H54 (cell line): ENCODE results near the gene KPNA3.
"Not testable (repeated sequence)": the region's sequence is repeated elsewhere in the genome, so short reads cannot be mapped to it uniquely, and the experiment has no call there.

Experiments
- DNase-seq: peaks from one replicate; pipeline ENCODE4 v3.0.0; 2011; ENCODE audit warnings: low spot score, mixed read lengths; ENCODE audit not compliant: insufficient read length
- FAIRE-seq: peaks from 3 replicates; lab custom pipeline; 2011; peaks lifted over from hg19 to GRCh38; lab: Jason Lieb, UNC
- POLR2A ChIP-seq: IDR thresholded peaks from 2 replicates; pipeline ENCODE4 v1.6.1; 2011; ENCODE audit warnings: low read depth, mild to moderate bottlenecking, low read length

Gene KPNA3

GRCh38 chr13:49814551-49815270 lies 22.2 kb upstream of the KPNA3 start:
- DNase-seq = no peak
- TF ChIP-seq POLR2A = no peak
- no peak for FAIRE-seq

GRCh38 chr13:49812812-49813211 lies 20.3 kb upstream of the KPNA3 start:
- DNase-seq = no peak
- no peak for TF ChIP-seq POLR2A
- FAIRE-seq = no peak

GRCh38 chr13:49811527-49811908 lies 19.0 kb upstream of the KPNA3 start:
- TF ChIP-seq POLR2A = no peak
- DNase-seq (no peak), FAIRE-seq (no peak)

- no peak for DNase-seq
- no peak for FAIRE-seq
These were observed 18.4 kb upstream of the KPNA3 start for GRCh38 chr13:49810567-49811526.

GRCh38 chr13:49807681-49808080 lies 15.2 kb upstream of the KPNA3 start:
- no peak for TF ChIP-seq POLR2A
- DNase-seq (no peak), FAIRE-seq (no peak)

More at GRCh38 chr13:49810567-49811526, 18.4 kb upstream of the KPNA3 start:
- no peak for TF ChIP-seq POLR2A

GRCh38 chr13:49806126-49806536 lies 13.6 kb upstream of the KPNA3 start:
- no peak for TF ChIP-seq POLR2A
- DNase-seq (no peak), FAIRE-seq (no peak)

DNA sequence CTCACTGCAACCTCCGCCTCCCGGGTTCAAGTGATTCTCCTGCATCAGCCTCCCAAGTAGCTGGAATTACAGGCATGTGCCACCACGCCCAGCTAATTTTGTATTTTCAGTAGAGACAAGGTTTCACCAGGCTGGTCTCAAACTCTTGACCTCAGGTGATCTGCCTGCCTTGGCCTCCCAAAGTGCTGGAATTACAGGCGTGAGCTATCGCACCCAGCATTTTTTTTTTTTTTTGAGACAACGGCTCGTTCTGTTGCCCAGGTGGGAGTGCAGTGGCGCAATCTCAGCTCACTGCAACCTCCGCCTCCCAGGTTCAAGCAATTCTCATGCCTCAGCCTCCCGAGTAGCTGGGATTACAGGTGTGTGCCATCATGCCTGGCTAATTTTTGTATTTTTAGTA lies 10.6 kb upstream of the KPNA3 start:
- not testable (repeated sequence) for FAIRE-seq, DNase-seq

DNA sequence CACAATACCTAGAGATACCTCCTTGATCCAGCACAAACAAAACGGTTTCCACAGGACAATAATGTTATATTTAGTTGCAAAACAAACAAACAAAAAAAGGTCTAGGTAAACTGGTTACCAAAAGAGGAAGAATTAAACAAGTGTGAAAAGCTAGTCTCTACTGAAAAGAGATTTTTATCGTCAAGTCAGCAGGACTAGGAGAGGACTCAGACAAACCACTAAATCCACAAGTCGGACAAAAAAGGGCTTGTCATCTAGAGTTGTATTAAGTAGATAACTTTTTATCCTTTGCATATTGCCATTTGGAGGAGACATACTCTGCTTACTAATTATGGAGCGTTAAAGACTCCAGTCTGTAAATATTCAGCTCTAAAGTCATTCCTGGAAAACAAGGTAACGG lies 9.9 kb upstream of the KPNA3 start:
- DNase-seq (no peak), FAIRE-seq (no peak)
- TF ChIP-seq POLR2A = no peak

GRCh38 chr13:49791711-49792549 lies 552 bp downstream of the KPNA3 start:
- FAIRE-seq = no peak
- DNase-seq = peak; percentile 12
- 0 out of 2 replicates have a peak, but pooled peaks have one; percentile 9 for TF ChIP-seq POLR2A

DNA sequence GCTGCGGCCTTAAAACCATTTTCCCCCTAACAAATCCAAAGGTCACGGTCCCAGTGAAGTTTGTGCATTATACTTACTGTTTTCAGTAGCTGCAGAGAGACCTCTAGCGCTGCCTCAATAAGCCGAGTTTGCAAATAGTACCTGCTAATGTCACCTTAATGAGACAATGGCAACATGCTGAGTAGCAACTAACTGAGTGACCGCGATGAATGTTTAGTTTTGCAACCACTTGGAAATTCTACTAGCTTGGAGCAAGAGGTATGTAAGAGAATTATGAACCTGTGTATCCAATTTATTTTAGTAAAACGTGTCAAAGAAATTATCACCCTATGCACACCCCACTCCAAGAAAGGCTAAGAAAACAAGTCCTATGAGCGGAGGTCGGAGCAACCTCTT lies 1.2 kb downstream of the KPNA3 start:
- no peak for TF ChIP-seq POLR2A
- DNase-seq (no peak), FAIRE-seq (no peak)

DNA sequence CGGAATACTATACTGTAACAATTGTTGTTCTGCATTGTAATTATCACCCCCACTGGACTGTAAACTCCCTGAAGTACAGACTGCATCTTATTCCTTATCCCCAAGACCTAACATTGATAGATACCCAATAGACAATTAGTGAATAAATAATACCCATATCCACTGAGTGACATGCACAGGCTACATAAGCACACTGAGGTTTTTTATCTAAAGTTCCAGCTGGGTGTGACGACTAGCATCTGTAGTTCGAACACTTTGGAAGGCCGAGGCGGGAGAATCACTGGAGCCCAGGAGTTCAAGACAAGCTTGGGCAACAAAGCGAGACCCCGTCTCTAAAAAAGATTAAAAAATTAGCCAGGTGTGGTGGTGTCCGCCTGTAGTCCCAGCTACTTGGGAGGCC lies 2.5 kb downstream of the KPNA3 start:
- no peak for TF ChIP-seq POLR2A
- no peak for FAIRE-seq
- no peak for DNase-seq

DNA sequence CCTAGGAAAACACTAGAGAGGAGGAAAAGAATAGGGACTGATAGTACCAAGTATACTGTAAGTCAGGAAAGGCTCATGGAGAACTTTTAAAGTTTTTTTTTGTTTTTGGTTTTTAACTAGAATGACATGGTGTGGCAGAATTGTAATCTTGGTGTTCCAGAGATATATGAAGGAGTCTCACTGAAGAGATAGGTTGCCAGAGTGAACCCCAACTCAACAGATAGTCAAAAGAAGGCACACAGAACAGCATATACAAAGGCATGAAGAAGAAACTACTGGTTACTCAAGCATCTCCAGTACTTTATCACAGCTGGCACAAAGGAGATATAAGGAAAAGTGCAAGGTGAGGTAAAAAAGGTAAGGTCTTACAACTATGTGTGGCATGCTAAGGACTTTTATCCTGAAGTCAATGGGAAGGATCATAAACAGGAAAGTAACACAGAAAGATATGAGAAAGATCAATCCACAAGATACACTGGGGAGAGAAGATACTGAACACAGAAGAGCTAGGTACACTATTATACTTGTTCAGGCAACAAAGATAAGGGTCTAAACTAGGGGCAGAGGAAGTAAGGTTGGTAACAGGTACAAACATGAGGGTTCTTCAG lies 6.0 kb downstream of the KPNA3 start:
- TF ChIP-seq POLR2A = no peak
- FAIRE-seq = no peak

GRCh38 chr13:49784886-49785570 lies 7.5 kb downstream of the KPNA3 start:
- FAIRE-seq = no peak
- DNase-seq = no peak
- TF ChIP-seq POLR2A = no peak

More for the DNA sequence above, 6.0 kb downstream of the KPNA3 start:
- DNase-seq = no peak
